Osteocyte (in vitro differentiated cells): ENCODE data around the gene DNAJC3. TPM values are rescaled to one million over a fixed set of nuclear protein-coding genes. Genes with fewer than 3 reads are reported as not detected.

Experiments used
- DNase-seq: peaks from one replicate; pipeline ENCODE4 v3.0.0; 2021; ENCODE audit warnings: mixed read lengths; ENCODE audit not compliant: unreplicated experiment; ENCODE audit errors: extremely low spot score
- H3K27ac Mint-ChIP-seq: one replicate; pipeline ENCODE4 v1.8.0; 2021; ENCODE audit warnings: mild to moderate bottlenecking, mixed read lengths; ENCODE audit not compliant: unreplicated experiment
- H3K27me3 Mint-ChIP-seq: one replicate; pipeline ENCODE4 v1.8.0; 2021; ENCODE audit warnings: mixed read lengths; ENCODE audit not compliant: unreplicated experiment
- H3K36me3 Mint-ChIP-seq: one replicate; pipeline ENCODE4 v1.8.0; 2021; ENCODE audit warnings: mixed read lengths; ENCODE audit not compliant: unreplicated experiment
- H3K4me1 Mint-ChIP-seq: one replicate; pipeline ENCODE4 v1.8.0; 2021; ENCODE audit warnings: mixed read lengths; ENCODE audit not compliant: unreplicated experiment
- H3K4me3 Mint-ChIP-seq: one replicate; pipeline ENCODE4 v1.8.0; 2021; ENCODE audit warnings: mild to moderate bottlenecking, moderate library complexity, mixed read lengths; ENCODE audit not compliant: unreplicated experiment
- H3K9me3 Mint-ChIP-seq: one replicate; pipeline ENCODE4 v1.8.0; 2021; ENCODE audit warnings: mixed read lengths; ENCODE audit not compliant: unreplicated experiment
- total RNA-seq: library from RNA; stranded (reverse); gene quantifications from 2 replicates; pipeline ENCODE4 v1.2.1, GENCODE V29; 2021
- TF ChIP-seq, protein P1 (sequence below): fragments of 200-600 bp; sonication (generic); IDR thresholded peaks from 2 replicates; pipeline ENCODE4 v1.5.0; 2021; ENCODE audit warnings: antibody characterized with exemption, mild to moderate bottlenecking, moderate library complexity

DNAJC3 gene
- total RNA-seq, 1 donor from 2014 or later = 45.9 TPM

DNA sequence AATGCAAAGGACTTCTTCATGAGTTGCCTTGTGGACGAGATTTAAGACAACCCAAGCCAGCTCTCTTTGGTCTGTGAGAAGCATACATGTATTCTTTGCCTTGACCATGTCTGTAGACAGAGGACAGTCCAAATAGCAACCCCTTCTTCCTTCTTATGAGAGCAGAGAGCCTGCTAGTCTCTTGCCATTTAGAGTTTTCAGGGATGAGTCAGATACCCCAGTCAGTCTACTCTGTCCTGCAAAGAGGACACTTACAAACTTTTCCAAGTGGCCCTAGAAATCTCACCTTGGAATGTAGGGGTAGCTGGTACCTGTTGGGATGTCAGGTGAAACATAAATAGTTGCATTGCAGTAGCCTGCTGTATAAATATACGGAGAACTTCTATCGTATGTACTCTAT lies 36.7 kb downstream of the DNAJC3 start:
- TF ChIP-seq, protein P1, sequence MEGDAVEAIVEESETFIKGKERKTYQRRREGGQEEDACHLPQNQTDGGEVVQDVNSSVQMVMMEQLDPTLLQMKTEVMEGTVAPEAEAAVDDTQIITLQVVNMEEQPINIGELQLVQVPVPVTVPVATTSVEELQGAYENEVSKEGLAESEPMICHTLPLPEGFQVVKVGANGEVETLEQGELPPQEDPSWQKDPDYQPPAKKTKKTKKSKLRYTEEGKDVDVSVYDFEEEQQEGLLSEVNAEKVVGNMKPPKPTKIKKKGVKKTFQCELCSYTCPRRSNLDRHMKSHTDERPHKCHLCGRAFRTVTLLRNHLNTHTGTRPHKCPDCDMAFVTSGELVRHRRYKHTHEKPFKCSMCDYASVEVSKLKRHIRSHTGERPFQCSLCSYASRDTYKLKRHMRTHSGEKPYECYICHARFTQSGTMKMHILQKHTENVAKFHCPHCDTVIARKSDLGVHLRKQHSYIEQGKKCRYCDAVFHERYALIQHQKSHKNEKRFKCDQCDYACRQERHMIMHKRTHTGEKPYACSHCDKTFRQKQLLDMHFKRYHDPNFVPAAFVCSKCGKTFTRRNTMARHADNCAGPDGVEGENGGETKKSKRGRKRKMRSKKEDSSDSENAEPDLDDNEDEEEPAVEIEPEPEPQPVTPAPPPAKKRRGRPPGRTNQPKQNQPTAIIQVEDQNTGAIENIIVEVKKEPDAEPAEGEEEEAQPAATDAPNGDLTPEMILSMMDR = no peak
- Mint-ChIP-seq H3K4me3 (no peak overlapping the region), H3K27ac (no peak overlapping the region), H3K9me3 (no peaks in the 10 kb centered on the region), H3K27me3 (no peaks in the 10 kb centered on the region), H3K36me3 (peaks cover 44% of the 10 kb centered on the region), H3K4me1 (peaks cover 2% of the 10 kb centered on the region)
- no peak for DNase-seq

DNA sequence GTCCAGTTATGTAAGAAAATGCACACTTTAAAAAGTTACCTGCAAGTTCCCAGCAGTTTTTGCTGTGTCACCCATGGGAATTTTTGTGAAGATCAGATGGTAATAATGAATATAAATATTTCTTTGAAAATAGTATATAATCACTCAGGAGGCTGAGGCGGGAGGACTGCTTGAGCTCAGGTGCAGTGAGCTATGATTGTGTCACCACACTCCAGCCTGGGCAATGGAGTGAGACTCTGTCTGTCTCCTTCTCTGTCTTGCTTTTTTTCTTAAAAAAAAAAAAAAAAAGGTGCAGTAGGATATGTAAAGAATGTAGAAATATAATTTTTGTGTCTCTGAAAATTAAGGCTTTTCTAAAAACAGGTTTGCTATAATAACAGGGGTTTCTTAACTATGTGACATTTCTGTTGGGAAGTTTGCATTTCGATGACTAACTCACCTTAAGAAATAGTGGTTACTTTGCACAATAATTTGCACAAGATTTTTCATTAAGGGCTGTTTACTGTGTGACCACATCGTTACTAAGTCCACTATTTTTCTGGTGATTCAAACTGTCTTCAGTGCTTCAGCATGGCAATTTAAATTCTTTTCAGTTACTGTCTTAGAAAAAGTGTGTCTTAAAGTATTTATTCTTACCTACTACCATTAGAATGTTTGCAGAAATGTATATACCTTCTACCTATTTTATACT lies 37.3 kb downstream of the DNAJC3 start:
- Mint-ChIP-seq H3K9me3 (peaks cover 3% of the 10 kb centered on the region), H3K27me3 (no peaks in the 10 kb centered on the region), H3K27ac (no peak overlapping the region), H3K4me3 (no peak overlapping the region), H3K4me1 (peaks cover 1% of the 10 kb centered on the region), H3K36me3 (peaks cover 46% of the 10 kb centered on the region)
- TF ChIP-seq, protein P1 = no peak
- no peak for DNase-seq

DNA sequence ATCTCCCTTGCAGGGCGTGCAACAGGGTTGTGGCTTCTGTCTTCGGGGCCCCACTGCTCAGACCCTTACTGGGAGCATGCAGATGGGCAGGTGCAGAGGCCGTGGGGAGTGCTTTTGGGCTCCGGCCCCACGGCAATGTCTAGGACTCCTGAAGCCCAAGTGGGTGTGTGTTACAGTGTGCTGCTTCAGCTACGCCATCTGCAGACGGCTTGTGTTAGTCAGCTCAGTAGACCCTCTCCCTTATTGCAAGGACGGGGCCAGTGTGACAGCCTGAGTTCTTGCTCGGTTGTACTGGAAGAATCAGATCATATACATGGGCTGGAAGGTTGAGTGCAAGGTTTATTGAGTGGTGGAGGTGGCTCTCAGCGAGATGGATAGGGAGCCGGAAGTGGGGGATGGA lies 39.3 kb downstream of the DNAJC3 start:
- Mint-ChIP-seq H3K27me3 (no peaks in the 10 kb centered on the region), H3K36me3 (peaks cover 35% of the 10 kb centered on the region), H3K27ac (no peak overlapping the region), H3K4me3 (no peak overlapping the region), H3K9me3 (peaks cover 3% of the 10 kb centered on the region), H3K4me1 (no peaks in the 10 kb centered on the region)
- TF ChIP-seq, protein P1 = no peak
- DNase-seq = no peak

DNA sequence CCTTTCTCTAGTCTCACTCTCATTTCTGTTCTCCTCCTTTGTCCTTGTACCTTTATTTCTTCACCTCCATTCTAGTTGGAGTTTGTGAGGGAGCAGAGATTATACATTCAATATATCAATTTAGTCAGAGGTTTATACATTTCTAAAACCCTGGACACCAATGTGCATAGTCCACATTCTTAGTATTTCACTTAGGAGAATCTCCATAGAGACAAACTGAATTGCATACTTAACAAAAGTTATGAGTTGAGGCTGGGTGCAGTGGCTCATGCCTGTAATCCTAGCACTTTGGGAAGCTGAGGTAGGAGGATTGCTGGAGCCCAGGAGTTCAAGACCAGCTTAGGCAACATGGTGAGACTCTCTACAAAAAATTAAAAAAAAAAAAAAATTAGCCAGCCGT lies 45.3 kb downstream of the DNAJC3 start:
- Mint-ChIP-seq H3K27ac (no peak overlapping the region), H3K4me3 (no peak overlapping the region), H3K27me3 (no peaks in the 10 kb centered on the region), H3K36me3 (peaks cover 26% of the 10 kb centered on the region), H3K4me1 (no peaks in the 10 kb centered on the region), H3K9me3 (peaks cover 3% of the 10 kb centered on the region)
- no peak for DNase-seq
- TF ChIP-seq, protein P1 = no peak

DNA sequence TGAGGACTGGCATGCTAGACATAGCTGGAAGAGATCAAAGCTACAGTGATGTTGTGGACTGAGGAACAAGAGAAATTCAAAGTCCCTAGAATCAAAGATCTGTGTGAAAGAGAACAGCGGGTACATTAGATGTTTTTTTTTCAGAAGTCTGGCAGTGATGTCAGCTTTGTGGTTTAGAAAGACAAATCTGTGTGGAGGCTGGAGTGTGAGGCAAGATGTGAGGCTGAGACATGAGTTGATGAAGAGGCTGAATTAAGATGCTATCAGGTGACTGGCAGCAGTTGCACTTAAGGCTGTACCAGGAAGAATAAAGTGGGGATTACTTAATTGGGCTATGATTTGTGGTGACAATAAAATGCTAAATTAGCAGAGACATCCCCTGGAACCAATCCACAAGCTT lies 46.5 kb downstream of the DNAJC3 start:
- no peak for DNase-seq
- Mint-ChIP-seq H3K27me3 (no peaks in the 10 kb centered on the region), H3K4me3 (no peak overlapping the region), H3K27ac (no peak overlapping the region), H3K4me1 (no peaks in the 10 kb centered on the region), H3K36me3 (peaks cover 27% of the 10 kb centered on the region), H3K9me3 (peaks cover 3% of the 10 kb centered on the region)
- TF ChIP-seq, protein P1 = no peak
